Sigmoid colon (tissue), 7 donors: ENCODE measurements around the gene SHF. TPM values are rescaled to one million over a fixed set of nuclear protein-coding genes. Genes with fewer than 3 reads are reported as not detected.

Experiments used
- DNase-seq: peaks from one replicate; pipeline ENCODE4 v3.0.0-alpha.2; 2019
- H3K27ac ChIP-seq, 4 donors: fragments of 200-600 bp; sonication (generic); one replicate each; pipeline ENCODE4 v1.5.1; 2016 to 2019; ENCODE audit warnings: mild to moderate bottlenecking in 1 of 4
- H3K27me3 ChIP-seq, 3 donors: fragments of 200-600 bp; sonication (generic); one replicate each; pipeline ENCODE4 v1.5.1; 2019; ENCODE audit warnings: mild to moderate bottlenecking in 1 of 3
- H3K36me3 ChIP-seq, 4 donors: fragments of 200-600 bp; sonication (generic); one replicate each; pipeline ENCODE4 v1.5.1; 2016 to 2019
- H3K4me1 ChIP-seq, 4 donors: fragments of 200-600 bp; sonication (generic); one replicate each; pipeline ENCODE4 v1.5.1; 2017 to 2019
- H3K4me3 ChIP-seq, 4 donors: fragments of 200-600 bp; sonication (generic); one replicate each; pipeline ENCODE4 v1.5.1; 2017 to 2019; ENCODE audit warnings: mild to moderate bottlenecking in 2 of 4, moderate library complexity in 1 of 4
- H3K9me3 ChIP-seq, 4 donors: fragments of 200-600 bp in 3 of 4; sonication (generic) in 3 of 4; one replicate each; pipeline versions ENCODE4 v1.5.1 to v1.6.1; 2013 to 2019
- EP300 ChIP-seq, 4 donors: sonication (generic); formaldehyde crosslinking; IDR thresholded peaks; one replicate each; pipeline ENCODE4 v1.6.1; 2017; ENCODE audit warnings: antibody characterized with exemption in 4 of 4
- POLR2A ChIP-seq, 2 donors: fragments of 450-650 bp; IDR thresholded peaks; one replicate each; pipeline ENCODE4 v1.6.1; 2016; ENCODE audit warnings: antibody characterized with exemption in 2 of 2, mild to moderate bottlenecking in 2 of 2, moderate library complexity in 2 of 2
- POLR2AphosphoS5 ChIP-seq, 4 donors: sonication (generic); formaldehyde crosslinking; IDR thresholded peaks; one replicate each; pipeline ENCODE4 v1.6.1; 2017; ENCODE audit warnings: antibody characterized with exemption in 4 of 4
- WGBS, 2 donors: extraction: QIAGEN DNeasy Blood & Tissue Kit; methylation state at CpG; one replicate each; pipeline ENCODE4 v1.1.7; 2013; 5-methylcytosine and 5-hydroxymethylcytosine counted together
- intact Hi-C: fragments of 100-400 bp; cut with DNase I; formaldehyde crosslinking; loops from one replicate; pipeline ENCODE4 v1.15.1; 2023
- polyA plus RNA-seq, 3 donors: library from polyadenylated mRNA; stranded (reverse); fragments of 200-250 nt; gene quantifications; one replicate each; pipeline ENCODE4 v1.2.3, GENCODE V29; 2013
- total RNA-seq, 4 donors: library from RNA; depleted of rRNA; stranded (reverse); fragments of >200 nt; gene quantifications; one replicate each; pipeline ENCODE4 v1.1.0, GENCODE V29; 2016
- TF ChIP-seq, protein P1 (sequence below), 4 experiments: fragments of 450-650 bp in 3 of 4; fragments of 200-600 bp in 1 of 4; IDR thresholded peaks; one replicate each; pipeline ENCODE4 v1.5.1; 2016 to 2019; ENCODE audit warnings: antibody characterized with exemption in 4 of 4, mild to moderate bottlenecking in 3 of 4, moderate library complexity in 2 of 4
- donor health status: healthy with polysubstance abuse.
- donor health status: Bipolar disorder and iron deficiency.
- donor health status: healthy.

The SHF gene
- total and polyA plus RNA-seq, 7 donors = 3.5 to 28.5 (median 13.2) TPM

- Histone ChIP-seq H3K27me3 (no peaks in the 10 kb centered on the region), H3K36me3 (no peaks in the 10 kb centered on the region), H3K4me1 (no peaks in the 10 kb centered on the region), H3K9me3 (no peaks in the 10 kb centered on the region), H3K4me3 (no peak overlapping the region), H3K27ac (no peak overlapping the region)
- WGBS, 2 donors = 57 to 72% methylated on average over 5 of the region's 5 CpGs
- no peak for DNase-seq
- TF ChIP-seq, protein P1, sequence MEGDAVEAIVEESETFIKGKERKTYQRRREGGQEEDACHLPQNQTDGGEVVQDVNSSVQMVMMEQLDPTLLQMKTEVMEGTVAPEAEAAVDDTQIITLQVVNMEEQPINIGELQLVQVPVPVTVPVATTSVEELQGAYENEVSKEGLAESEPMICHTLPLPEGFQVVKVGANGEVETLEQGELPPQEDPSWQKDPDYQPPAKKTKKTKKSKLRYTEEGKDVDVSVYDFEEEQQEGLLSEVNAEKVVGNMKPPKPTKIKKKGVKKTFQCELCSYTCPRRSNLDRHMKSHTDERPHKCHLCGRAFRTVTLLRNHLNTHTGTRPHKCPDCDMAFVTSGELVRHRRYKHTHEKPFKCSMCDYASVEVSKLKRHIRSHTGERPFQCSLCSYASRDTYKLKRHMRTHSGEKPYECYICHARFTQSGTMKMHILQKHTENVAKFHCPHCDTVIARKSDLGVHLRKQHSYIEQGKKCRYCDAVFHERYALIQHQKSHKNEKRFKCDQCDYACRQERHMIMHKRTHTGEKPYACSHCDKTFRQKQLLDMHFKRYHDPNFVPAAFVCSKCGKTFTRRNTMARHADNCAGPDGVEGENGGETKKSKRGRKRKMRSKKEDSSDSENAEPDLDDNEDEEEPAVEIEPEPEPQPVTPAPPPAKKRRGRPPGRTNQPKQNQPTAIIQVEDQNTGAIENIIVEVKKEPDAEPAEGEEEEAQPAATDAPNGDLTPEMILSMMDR (IDR thresholded peaks at IDR 0.05) = no peak
- TF ChIP-seq POLR2A (IDR thresholded peaks at IDR 0.05) (no peak), EP300 (IDR thresholded peaks at IDR 0.05) (no peak), POLR2AphosphoS5 (IDR thresholded peaks at IDR 0.05) (no peak)
- intact Hi-C loops = no loop called here
Measured at GRCh38 chr15:45224621-45225217, 37.0 kb upstream of the SHF start.

DNA sequence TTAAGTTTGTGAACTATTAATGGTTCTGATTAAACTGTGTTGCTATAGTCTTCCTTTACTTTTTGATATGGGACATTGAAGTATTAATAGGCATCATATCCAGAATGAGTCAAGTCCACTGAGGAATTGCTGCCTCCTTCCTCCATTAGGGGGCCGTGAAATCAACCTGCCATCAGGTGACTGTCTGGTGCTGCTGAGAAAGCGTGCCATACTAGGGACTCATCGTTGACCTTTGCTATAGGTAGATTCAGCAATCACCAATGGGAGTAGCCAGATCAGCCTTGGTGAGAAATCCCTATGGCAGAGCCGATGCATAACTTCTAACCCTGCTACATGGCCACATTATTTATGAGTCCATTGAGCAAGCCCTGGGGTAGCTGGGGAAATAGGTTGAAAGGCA lies 34.2 kb upstream of the SHF start:
- TF ChIP-seq, protein P1 (IDR thresholded peaks at IDR 0.05) = no peak
- no peak for TF ChIP-seq EP300 (IDR thresholded peaks at IDR 0.05)
- TF ChIP-seq POLR2A (IDR thresholded peaks at IDR 0.05) = no peak
- TF ChIP-seq POLR2AphosphoS5 (IDR thresholded peaks at IDR 0.05) = no peak
- no peaks in the 10 kb centered on the region for H3K27me3 ChIP-seq
- no peak overlapping the region for H3K4me3 ChIP-seq
- DNase-seq = no peak
- H3K9me3 ChIP-seq = no peaks in the 10 kb centered on the region
- intact Hi-C loops = no loop called here
- no peaks in the 10 kb centered on the region for H3K4me1 ChIP-seq
- H3K36me3 ChIP-seq = no peaks in the 10 kb centered on the region
- 87 to 93% methylated on average over 4 of the region's 4 CpGs for WGBS, 2 donors
- no peak overlapping the region for H3K27ac ChIP-seq

GRCh38 chr15:45221053-45221599 lies 33.4 kb upstream of the SHF start:
- Histone ChIP-seq H3K4me1 (no peaks in the 10 kb centered on the region), H3K36me3 (no peaks in the 10 kb centered on the region), H3K9me3 (no peaks in the 10 kb centered on the region), H3K27me3 (no peaks in the 10 kb centered on the region), H3K4me3 (no peak overlapping the region), H3K27ac (no peak overlapping the region)
- DNase-seq = no peak
- 91 to 95% methylated on average over 2 of the region's 2 CpGs for WGBS, 2 donors
- TF ChIP-seq, protein P1 (IDR thresholded peaks at IDR 0.05) = no peak
- TF ChIP-seq POLR2AphosphoS5 (IDR thresholded peaks at IDR 0.05) (no peak), EP300 (IDR thresholded peaks at IDR 0.05) (no peak), POLR2A (IDR thresholded peaks at IDR 0.05) (no peak)
- intact Hi-C loops = no loop called here

DNA sequence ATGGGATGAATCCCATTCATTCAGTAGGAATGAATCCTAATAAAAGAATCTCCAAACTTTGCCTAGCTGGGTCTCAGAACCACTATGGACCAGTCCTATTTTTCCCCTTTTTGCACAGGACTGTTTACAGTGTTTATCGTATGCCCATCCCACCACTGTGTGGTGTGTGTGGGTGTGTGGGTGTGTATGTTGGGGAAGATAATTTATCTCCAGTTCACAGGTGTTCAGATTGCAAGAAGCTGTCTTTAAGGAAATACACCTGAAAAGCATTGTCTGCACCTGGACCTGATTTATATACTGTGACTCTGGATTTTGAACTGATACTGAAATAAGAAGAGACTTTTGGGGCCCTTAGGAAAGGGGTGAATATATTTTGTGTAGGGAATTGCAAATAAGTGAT lies 24.7 kb upstream of the SHF start:
- intact Hi-C loops = no loop called here
- Histone ChIP-seq H3K27me3 (no peaks in the 10 kb centered on the region), H3K4me1 (no peaks in the 10 kb centered on the region), H3K4me3 (no peak overlapping the region), H3K27ac (no peak overlapping the region), H3K9me3 (no peaks in the 10 kb centered on the region), H3K36me3 (no peaks in the 10 kb centered on the region)
- TF ChIP-seq POLR2AphosphoS5 (IDR thresholded peaks at IDR 0.05) = no peak
- TF ChIP-seq, protein P1 (IDR thresholded peaks at IDR 0.05) = no peak
- no peak for TF ChIP-seq EP300 (IDR thresholded peaks at IDR 0.05)
- TF ChIP-seq POLR2A (IDR thresholded peaks at IDR 0.05) = no peak
- WGBS, 2 donors = 61 to 71% methylated on average over 1 of the region's 1 CpG
- DNase-seq = no peak

DNA sequence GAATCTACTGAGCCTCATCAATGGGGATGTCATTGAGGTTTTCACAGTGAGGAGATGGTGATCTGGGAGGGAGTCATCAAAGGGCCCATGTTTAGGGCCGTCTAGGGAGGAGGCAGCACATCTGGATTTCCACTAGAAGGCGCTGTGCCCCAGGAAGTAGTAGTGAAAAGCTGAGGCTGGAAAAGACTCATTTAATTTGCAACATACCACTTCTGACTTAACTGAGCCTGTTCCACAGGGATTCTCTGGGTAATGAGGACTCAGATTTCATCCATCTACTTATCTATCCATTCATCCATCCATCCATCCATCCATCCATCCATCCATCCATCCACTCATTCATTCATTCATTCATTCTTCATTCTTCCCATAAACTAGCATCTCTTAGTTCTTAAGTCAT lies 17.4 kb upstream of the SHF start:
- WGBS, 2 donors = 1 to 3% methylated on average over 2 of the region's 2 CpGs

More for the DNA sequence above, 17.4 kb upstream of the SHF start:
- H3K36me3 ChIP-seq = no peaks in the 10 kb centered on the region
- no peaks in the 10 kb centered on the region for H3K27me3 ChIP-seq
- DNase-seq = no peak
- H3K4me3 ChIP-seq = no peak overlapping the region
- intact Hi-C loops = no loop called here
- TF ChIP-seq, protein P1 (IDR thresholded peaks at IDR 0.05) = peak; percentile 32 to 75 (median 67)
- no peak for TF ChIP-seq EP300 (IDR thresholded peaks at IDR 0.05)
- TF ChIP-seq POLR2AphosphoS5 (IDR thresholded peaks at IDR 0.05) = no peak
- no peak for TF ChIP-seq POLR2A (IDR thresholded peaks at IDR 0.05)
- peaks cover 0 to 4% (median 0%) of the 10 kb centered on the region in 4 donors for H3K4me1 ChIP-seq
- H3K27ac ChIP-seq = no peak overlapping the region
- H3K9me3 ChIP-seq = no peaks in the 10 kb centered on the region
